ENCODE results near the gene CCR1.
"Not testable (repeated sequence)": the region's sequence is repeated elsewhere in the genome, so short reads cannot be mapped to it uniquely, and the experiment has no call there.

Gene CCR1

GRCh38 chr3:46162975-46163555, 45.0 kb downstream of the CCR1 start:
- no peak overlapping the region for H3K27ac ChIP-seq (ENCODE audit: low read length)
- no peak overlapping the region for H3K9ac ChIP-seq (ENCODE audit: low read length)
- no peaks in the 10 kb centered on the region for H3K36me3 ChIP-seq (ENCODE audit: control insufficient read depth, low read depth, low read length)
- no peak overlapping the region for H3K4me3 ChIP-seq (ENCODE audit: low read length)
- no peaks in the 10 kb centered on the region for H3K4me1 ChIP-seq (ENCODE audit: control insufficient read depth, low read depth, low read length)
- no peaks in the 10 kb centered on the region for H3K9me3 ChIP-seq (ENCODE audit: control insufficient read depth, low read depth, low read length)
- no peaks in the 10 kb centered on the region for H3K27me3 ChIP-seq (ENCODE audit: control insufficient read depth, insufficient read depth, low read length)

GRCh38 chr3:46157685-46158084, 50.4 kb downstream of the CCR1 start:
- H3K27me3 ChIP-seq (ENCODE audit: control insufficient read depth, insufficient read depth, low read length); H3K27ac ChIP-seq (ENCODE audit: low read length); H3K4me1 ChIP-seq (ENCODE audit: control insufficient read depth, low read depth, low read length); H3K9me3 ChIP-seq (ENCODE audit: control insufficient read depth, low read depth, low read length); H3K36me3 ChIP-seq (ENCODE audit: control insufficient read depth, low read depth, low read length); H3K9ac ChIP-seq (ENCODE audit: low read length); H3K4me3 ChIP-seq (ENCODE audit: low read length): not testable (repeated sequence)

DNA sequence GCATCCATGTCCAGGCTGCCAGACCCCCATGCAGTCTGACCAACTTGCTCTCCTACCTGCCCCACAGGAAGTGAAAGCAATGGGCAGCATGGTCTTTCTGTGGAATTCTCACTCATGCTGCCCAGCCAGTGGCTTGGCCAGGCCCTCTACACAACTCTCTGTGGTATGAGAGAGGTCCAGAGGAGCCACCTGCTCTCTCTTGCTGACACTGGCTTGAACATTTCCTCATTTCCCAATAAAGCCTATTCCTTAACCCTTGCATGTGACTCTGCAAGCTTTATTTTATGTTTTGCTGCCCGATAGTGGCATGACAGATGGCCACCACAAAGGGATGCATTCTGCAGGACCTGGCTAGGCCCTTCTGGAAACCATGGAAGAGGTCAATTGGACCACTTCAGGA, 53.8 kb downstream of the CCR1 start:
- no peaks in the 10 kb centered on the region for H3K4me1 ChIP-seq (ENCODE audit: control insufficient read depth, low read depth, low read length)
- no peak overlapping the region for H3K9ac ChIP-seq (ENCODE audit: low read length)
- H3K36me3 ChIP-seq (ENCODE audit: control insufficient read depth, low read depth, low read length), result no peaks in the 10 kb centered on the region
- no peak overlapping the region for H3K27ac ChIP-seq (ENCODE audit: low read length)
- H3K27me3 ChIP-seq (ENCODE audit: control insufficient read depth, insufficient read depth, low read length), result no peaks in the 10 kb centered on the region
- no peak overlapping the region for H3K4me3 ChIP-seq (ENCODE audit: low read length)
- no peaks in the 10 kb centered on the region for H3K9me3 ChIP-seq (ENCODE audit: control insufficient read depth, low read depth, low read length)
